HG02981 (cell line): ENCODE measurements around the gene CLDN4.
"Not testable (repeated sequence)": the region's sequence is repeated elsewhere in the genome, so short reads cannot be mapped to it uniquely, and the experiment has no call there.

Experiments used
- ATAC-seq: cut with Tn5 transposase; IDR thresholded peaks from one replicate; pipeline ENCODE4 v1.9.1; 2021; ENCODE audit warnings: mild to moderate bottlenecking, moderate library complexity; ENCODE audit not compliant: unreplicated experiment

CLDN4 gene

DNA sequence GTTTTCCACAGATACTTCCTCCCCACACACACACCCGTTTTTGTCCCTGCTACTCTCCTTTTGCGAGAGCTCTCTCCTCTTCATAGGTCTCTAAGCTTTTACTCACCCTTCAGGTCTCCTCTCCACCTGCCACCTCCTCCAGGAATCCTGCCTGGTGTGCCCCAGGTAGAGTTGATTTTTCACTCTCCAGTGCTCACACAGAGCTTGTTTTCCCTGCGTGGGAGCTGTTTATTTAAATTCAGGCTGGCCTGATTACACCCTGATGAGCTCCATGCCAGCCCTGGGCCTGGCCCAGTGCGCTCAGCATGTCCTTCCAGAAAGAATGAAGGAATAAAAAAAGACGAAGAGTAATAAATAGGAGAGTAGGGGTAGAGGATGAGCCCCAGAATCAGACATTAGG lies 7.5 kb upstream of the CLDN4 start:
- no peak for ATAC-seq

- ATAC-seq, result no peak
Measured at GRCh38 chr7:73823873-73824592, 6.8 kb upstream of the CLDN4 start.

DNA sequence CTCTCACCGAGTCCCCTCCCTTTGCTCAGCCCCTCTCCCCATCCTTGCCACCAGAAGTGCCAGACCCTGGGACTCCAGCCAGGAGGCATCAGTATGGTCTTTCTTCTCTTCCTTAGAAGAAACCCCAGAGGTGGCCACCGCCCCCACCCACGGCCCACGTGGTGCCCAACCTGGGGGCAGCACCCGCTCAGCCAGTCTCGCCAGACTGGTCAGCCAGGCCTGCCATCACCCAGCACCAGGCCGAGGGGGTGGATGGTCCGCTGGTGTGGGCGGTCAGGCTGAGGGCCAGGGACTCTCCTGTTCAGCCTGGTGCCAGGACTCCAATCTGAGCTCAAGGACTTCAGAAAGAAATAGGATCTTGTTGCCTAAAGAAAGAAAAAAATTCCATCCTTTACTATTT lies 5.8 kb upstream of the CLDN4 start:
- ATAC-seq, result no peak

DNA sequence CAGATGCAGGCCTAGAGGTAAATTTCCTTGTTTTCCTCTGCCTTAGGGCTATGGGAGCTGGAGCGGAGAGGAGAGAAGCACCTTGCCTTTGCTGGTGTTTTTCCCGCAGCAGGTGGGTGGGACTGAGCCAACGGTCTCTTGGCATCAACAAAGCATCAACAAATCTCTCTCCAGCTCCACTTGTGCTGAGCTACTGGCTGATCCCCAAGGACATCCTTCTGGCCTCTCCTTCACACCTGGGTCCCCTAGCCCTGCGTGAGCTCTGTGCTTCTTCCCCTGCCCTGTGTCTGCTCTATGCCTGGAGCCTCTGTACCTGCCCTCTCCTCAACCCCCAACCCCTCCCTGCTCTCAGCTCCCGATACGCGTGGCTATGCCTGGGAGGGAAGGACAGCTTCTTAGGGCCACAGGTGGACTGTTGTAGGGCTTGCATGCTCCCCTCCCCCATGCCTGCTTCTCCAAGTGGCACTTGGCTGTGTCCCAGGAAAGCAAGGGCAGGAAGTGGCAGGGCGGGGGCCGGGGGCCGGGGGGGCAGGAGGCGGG lies 3.2 kb upstream of the CLDN4 start:
- no peak for ATAC-seq

DNA sequence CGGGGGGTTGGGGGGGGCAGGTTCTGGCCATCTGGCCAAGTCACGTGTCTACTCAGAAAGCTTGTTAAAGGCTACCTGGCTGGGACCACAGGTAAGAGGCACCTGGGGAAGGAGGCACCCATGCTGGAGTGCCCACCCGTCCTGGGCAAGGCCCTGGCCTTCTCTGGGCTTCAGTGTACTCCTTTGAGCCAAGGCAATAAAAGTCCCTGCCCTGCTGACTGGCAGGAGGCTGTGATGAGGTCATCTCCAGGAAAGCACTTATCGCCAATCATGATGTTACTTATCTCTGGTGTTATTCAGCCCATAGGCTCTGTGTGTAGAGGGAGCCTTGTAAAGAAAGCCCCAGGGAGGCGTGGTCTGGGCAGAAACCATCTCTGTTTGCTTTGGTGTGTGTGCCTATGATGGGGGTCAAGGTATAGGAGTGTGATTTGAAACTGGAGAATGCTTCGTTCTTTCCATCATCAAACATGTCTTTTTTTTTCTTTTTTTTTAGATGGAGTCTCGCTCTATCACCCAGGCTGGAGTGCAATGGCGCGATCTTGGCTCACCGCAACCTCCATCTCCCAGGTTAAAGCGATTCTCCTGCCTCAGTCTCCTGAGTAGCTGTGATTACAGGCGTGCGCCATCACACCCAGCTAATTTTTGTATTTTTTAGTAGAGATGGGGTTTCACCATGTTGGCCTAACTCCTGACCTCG lies 2.5 kb upstream of the CLDN4 start:
- ATAC-seq, result no peak

DNA sequence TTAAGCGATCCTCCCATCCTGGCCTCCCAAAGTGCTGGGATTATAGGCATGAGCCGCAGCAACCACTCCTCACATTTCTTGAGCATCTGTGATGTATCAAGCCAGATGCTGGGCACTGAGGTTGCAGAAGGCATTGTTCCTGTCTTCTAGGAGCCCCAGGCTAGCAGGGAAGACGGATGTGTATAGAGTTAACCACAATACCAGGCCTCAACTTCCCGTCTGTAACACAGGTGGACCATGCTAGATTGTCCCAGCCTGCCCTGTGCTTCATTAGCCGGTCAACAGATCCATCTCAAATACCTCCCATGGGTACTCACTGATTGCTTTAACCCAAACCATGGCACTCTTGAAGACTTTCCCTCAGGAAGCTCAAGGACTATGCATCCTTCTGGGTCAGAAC lies 1.8 kb upstream of the CLDN4 start:
- no peak for ATAC-seq

GRCh38 chr7:73829505-73829904 lies 1.3 kb upstream of the CLDN4 start:
- no peak for ATAC-seq

DNA sequence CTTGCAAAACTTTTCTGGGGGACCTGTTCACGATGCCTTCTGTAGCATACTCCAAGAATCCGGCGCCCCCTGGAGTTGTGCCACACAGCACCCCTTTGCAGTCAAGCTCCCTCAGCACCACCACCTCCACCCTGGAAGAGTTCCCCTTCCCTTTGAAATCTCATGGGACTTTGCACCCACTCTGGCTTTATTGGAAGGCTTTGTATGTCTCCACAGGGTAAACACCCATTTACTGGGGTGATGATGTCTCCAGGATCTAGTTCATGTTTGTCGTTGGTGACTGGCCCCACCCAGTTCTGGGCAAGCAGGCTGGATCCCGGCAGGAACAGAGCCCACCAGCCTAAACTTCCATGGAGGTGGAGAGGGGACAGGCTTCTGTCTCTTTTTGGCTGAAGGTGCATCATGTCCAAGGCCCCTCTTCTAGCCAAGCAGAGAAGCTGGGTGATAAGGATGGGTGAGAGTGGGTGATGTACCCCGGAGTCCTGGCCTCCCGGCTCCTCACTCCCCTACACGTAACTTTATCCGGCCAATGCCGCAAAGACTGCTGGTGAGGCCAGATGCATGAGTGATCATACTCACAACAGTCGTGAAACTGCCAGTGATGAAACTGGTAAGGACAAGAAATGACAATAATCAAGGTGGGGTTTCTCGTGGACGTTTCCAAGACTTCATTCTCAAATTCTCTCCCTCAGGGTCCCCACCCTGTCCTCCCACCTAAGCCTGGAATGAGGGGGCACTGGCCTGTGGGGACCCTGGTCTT lies 695 bp upstream of the CLDN4 start:
- ATAC-seq, result no peak

- ATAC-seq, result no peak
Measured at GRCh38 chr7:73831584-73831833, 713 bp downstream of the CLDN4 start.

- ATAC-seq, result no peak
Measured at GRCh38 chr7:73831834-73832651, 1.2 kb downstream of the CLDN4 start.

DNA sequence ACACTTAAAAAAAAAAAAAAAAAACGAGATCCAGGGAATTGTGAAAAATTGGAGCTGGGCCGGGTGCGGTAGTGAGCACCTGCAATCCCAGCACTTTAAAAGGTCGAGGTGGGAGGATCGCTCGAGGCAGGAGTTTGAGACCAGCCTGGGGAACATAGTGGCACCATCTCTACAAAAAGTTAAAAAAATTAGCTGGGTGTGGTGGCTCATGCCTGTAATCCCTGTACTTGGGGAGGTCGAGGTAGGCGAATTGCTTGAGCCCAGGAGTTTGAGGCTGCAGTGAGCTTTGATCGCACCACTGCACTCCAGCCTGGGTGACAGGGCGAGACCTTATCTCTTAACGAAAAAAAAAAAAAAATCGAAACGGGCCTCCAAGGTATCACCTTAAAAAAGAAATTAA lies 2.0 kb downstream of the CLDN4 start:
- no peak for ATAC-seq

- no peak for ATAC-seq
Measured at GRCh38 chr7:73833251-73833919, 2.6 kb downstream of the CLDN4 start.

DNA sequence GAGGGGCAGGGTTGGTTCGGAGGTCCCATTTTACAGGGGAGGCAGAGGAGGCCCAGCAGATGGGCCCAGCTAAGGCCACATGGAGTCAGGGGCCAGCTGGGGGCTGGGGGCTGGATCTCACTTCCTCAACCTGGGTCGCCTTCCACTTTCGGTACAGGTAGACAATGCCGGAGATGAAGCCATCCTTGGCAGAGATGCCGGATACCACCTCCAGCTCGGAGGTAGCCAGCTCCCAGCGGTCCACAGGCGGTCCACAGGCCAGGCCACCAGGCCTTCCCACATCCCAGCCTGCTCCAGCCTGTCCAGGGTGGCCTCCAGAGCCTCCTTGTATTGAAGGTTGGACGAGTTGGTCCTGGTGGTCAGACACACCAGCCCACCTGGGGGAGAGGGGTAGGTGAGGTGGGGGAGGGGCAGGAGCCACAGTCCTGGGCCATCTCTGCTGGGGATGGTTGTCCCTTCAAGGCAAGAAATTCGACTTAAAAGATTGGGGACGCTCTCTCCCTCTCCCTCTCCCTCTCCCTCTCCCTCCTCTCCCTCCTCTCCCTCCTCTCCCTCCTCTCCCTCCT lies 3.9 kb downstream of the CLDN4 start:
- no peak for ATAC-seq

- not testable (repeated sequence) for ATAC-seq
Measured at GRCh38 chr7:73837167-73837566, 6.4 kb downstream of the CLDN4 start.

GRCh38 chr7:73838642-73839041 lies 7.8 kb downstream of the CLDN4 start:
- no peak for ATAC-seq

DNA sequence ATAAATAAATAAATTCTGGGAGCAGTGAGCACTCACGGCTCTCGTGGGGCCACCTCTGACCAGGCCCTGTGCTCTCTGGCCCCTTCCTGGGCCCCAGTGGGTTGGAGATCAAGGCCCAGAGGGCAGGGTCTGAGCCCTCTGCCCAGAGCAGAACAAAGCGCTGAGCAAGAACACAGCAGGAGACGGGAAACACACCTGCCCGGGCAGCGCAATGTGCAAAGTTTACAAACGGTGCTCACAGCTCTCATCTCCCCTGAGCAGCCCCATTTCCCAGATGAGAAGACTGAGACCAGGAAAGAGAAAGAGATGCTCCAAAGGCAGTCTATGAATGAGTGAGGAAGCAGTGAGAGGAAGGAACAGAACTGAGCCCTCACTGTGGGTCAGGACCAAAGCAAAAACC lies 8.5 kb downstream of the CLDN4 start:
- ATAC-seq, result no peak

GRCh38 chr7:73839743-73840714 lies 9.2 kb downstream of the CLDN4 start:
- ATAC-seq, result no peak

GRCh38 chr7:73840715-73841379 lies 10.1 kb downstream of the CLDN4 start:
- no peak for ATAC-seq

DNA sequence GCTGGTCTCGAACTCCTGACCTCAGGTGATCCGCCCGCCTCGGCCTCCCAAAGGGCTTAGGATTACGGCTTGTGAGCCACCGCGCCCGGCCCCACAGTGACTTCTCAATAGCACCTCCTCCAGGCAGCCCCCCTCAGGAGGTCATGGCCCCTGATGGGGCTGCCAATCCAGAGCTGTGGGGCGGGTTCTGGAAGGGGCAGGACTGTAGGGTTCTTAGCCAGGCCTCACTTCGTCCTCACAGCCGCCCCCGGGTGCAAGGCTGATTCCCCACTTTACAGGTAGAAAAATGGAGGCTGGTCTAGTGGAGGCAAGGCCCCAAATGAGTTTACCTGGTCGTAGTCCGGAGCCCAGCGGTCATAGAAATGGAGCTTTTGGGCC lies 10.9 kb downstream of the CLDN4 start:
- no peak for ATAC-seq
